ENCODE data around the gene FIGN.

Gene FIGN

GRCh38 chr2:163602196-163602595 is 133.6 kb downstream of the FIGN start:
- FAIRE-seq (no peak), DNase-seq (ENCODE audit: insufficient read length) (no peak)
- no peak for TF ChIP-seq TAF1 (IDR thresholded peaks at IDR 0.05; ENCODE audit: borderline replicate concordance, low read depth, low read length)
- no peak for TF ChIP-seq POLR2AphosphoS5 (IDR thresholded peaks at IDR 0.05; ENCODE audit: low read depth, low read length)
- TF ChIP-seq POLR2A (IDR thresholded peaks at IDR 0.05; ENCODE audit: low read depth, low read length), result no peak

DNA sequence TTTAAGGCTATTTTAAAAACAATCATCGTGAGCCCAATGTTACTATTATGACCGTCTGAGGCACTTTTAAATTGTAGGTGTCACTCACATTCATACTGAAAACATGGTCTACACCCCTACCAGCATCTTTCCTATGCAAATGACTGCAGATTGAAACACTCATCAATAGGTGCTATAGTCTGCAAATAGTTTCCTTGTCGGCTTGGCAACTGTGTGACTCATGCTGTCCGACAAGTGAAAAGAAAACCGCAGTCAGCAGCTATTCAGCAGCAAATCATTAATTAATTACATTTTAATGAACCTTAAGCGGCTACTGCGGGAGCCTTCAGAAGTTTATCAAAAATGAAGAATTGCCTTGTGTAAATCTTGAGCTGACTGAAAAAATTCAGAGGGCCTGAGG is 134.4 kb downstream of the FIGN start:
- DNase-seq (ENCODE audit: insufficient read length) (no peak), FAIRE-seq (no peak)

DNA sequence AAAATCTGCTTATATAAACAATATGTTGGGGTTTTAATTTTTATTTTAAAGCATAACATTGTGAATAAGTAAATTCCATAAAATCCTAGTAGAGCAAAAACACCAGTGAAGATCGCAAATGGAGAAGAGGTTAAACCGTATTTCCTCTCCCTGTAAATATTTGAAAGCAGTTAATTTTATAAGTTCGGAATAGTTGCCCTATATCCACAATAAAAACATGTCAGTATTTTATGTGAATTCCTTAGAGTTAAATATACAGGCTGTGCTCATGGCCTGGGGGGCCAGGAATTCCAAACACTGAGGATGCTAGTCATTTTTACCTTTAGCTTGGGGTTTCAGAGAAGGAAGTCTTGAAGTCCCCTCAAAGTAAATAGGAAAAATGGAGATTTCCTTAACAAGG is 135.0 kb downstream of the FIGN start:
- FAIRE-seq, result no peak

More for the DNA sequence above, 134.4 kb downstream of the FIGN start:
- TF ChIP-seq POLR2A (IDR thresholded peaks at IDR 0.05; ENCODE audit: low read depth, low read length) (no peak), TAF1 (IDR thresholded peaks at IDR 0.05; ENCODE audit: borderline replicate concordance, low read depth, low read length) (no peak), POLR2AphosphoS5 (IDR thresholded peaks at IDR 0.05; ENCODE audit: low read depth, low read length) (no peak)

DNA sequence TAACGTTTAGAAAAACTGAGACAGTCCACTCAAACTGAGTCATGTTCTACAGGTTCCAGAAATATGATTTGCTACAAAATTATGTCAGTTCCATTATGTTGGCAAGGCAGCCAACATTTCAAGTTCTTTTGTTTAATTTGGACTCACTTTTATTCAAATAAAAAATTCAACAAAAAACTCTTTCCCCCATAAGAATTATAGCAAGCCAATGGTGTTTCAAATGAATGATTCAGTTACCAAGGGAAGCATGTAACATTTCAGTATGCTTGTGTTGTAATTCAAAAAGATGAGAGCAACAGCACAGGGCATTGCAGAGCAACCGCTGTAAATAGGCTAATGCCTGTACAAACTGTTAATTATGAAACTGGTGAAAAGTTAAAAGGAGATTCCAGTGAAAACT is 140.8 kb downstream of the FIGN start:
- DNase-seq (ENCODE audit: insufficient read length) (no peak), FAIRE-seq (no peak)
- TF ChIP-seq TAF1 (IDR thresholded peaks at IDR 0.05; ENCODE audit: borderline replicate concordance, low read depth, low read length), result no peak
- no peak for TF ChIP-seq POLR2AphosphoS5 (IDR thresholded peaks at IDR 0.05; ENCODE audit: low read depth, low read length)
- TF ChIP-seq POLR2A (IDR thresholded peaks at IDR 0.05; ENCODE audit: low read depth, low read length), result no peak

More for the DNA sequence above, 135.0 kb downstream of the FIGN start:
- TF ChIP-seq POLR2AphosphoS5 (IDR thresholded peaks at IDR 0.05; ENCODE audit: low read depth, low read length), result no peak
- TF ChIP-seq POLR2A (IDR thresholded peaks at IDR 0.05; ENCODE audit: low read depth, low read length), result no peak
- TF ChIP-seq TAF1 (IDR thresholded peaks at IDR 0.05; ENCODE audit: borderline replicate concordance, low read depth, low read length), result no peak
- DNase-seq (ENCODE audit: insufficient read length), result no peak

DNA sequence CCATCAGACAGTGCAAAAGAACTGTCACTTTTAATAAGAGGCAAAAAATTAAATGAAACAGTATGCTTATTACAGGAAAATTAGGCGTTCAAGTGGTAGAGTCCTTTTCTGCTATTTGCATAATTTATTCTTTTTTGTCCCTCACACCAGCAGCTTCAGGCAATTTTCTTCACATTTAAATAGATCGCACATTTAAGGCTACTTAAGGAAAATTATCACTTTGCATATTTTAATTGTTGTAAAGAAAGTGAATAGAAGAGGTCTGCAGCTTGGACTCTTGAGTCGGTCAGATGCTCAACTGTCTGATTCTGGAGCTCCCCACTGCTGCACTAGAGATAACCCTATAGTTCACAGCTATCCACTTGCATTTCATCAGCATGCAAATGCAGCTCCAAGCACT is 141.3 kb downstream of the FIGN start:
- DNase-seq (ENCODE audit: insufficient read length), result no peak
- TF ChIP-seq POLR2AphosphoS5 (IDR thresholded peaks at IDR 0.05; ENCODE audit: low read depth, low read length) (no peak), POLR2A (IDR thresholded peaks at IDR 0.05; ENCODE audit: low read depth, low read length) (no peak), TAF1 (IDR thresholded peaks at IDR 0.05; ENCODE audit: borderline replicate concordance, low read depth, low read length) (no peak)
- no peak for FAIRE-seq

GRCh38 chr2:163593982-163594381 is 141.8 kb downstream of the FIGN start:
- FAIRE-seq (no peak), DNase-seq (ENCODE audit: insufficient read length) (no peak)
- TF ChIP-seq POLR2AphosphoS5 (IDR thresholded peaks at IDR 0.05; ENCODE audit: low read depth, low read length) (no peak), TAF1 (IDR thresholded peaks at IDR 0.05; ENCODE audit: borderline replicate concordance, low read depth, low read length) (no peak), POLR2A (IDR thresholded peaks at IDR 0.05; ENCODE audit: low read depth, low read length) (no peak)

- FAIRE-seq (no peak), DNase-seq (ENCODE audit: insufficient read length) (no peak)
- no peak for TF ChIP-seq POLR2A (IDR thresholded peaks at IDR 0.05; ENCODE audit: low read depth, low read length)
- TF ChIP-seq POLR2AphosphoS5 (IDR thresholded peaks at IDR 0.05; ENCODE audit: low read depth, low read length), result no peak
- no peak for TF ChIP-seq TAF1 (IDR thresholded peaks at IDR 0.05; ENCODE audit: borderline replicate concordance, low read depth, low read length)
These were observed 142.7 kb downstream of the FIGN start for GRCh38 chr2:163592954-163593622.

GRCh38 chr2:163591461-163591860 is 144.3 kb downstream of the FIGN start:
- FAIRE-seq, result no peak
- DNase-seq (ENCODE audit: insufficient read length), result no peak
- TF ChIP-seq TAF1 (IDR thresholded peaks at IDR 0.05; ENCODE audit: borderline replicate concordance, low read depth, low read length), result no peak
- TF ChIP-seq POLR2AphosphoS5 (IDR thresholded peaks at IDR 0.05; ENCODE audit: low read depth, low read length), result no peak
- TF ChIP-seq POLR2A (IDR thresholded peaks at IDR 0.05; ENCODE audit: low read depth, low read length), result no peak

DNA sequence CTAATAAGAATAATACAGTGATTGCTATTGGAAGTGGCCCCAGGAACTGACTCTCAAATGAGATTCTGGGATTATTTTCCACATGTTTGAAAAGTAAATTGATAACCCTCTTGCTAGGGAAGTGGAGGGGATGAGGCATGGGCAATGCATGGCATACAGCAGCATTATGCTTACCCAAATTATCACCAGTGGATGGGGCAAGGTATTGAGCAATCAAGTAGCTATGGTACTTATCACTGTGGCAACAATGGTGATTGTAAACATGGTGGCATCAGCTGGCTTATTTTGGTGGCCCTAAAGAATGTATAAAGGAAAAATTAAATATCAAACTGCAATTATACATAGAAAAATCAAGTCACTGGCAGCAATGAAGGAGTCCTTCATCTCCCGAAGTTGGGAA is 155.1 kb downstream of the FIGN start:
- FAIRE-seq (no peak), DNase-seq (ENCODE audit: insufficient read length) (no peak)
- no peak for TF ChIP-seq POLR2AphosphoS5 (IDR thresholded peaks at IDR 0.05; ENCODE audit: low read depth, low read length)

- no peak for DNase-seq (ENCODE audit: insufficient read length)
- FAIRE-seq, result no peak
- no peak for TF ChIP-seq TAF1 (IDR thresholded peaks at IDR 0.05; ENCODE audit: borderline replicate concordance, low read depth, low read length)
- TF ChIP-seq POLR2A (IDR thresholded peaks at IDR 0.05; ENCODE audit: low read depth, low read length), result no peak
- no peak for TF ChIP-seq POLR2AphosphoS5 (IDR thresholded peaks at IDR 0.05; ENCODE audit: low read depth, low read length)
These were observed 161.5 kb downstream of the FIGN start for GRCh38 chr2:163574309-163574708.

DNA sequence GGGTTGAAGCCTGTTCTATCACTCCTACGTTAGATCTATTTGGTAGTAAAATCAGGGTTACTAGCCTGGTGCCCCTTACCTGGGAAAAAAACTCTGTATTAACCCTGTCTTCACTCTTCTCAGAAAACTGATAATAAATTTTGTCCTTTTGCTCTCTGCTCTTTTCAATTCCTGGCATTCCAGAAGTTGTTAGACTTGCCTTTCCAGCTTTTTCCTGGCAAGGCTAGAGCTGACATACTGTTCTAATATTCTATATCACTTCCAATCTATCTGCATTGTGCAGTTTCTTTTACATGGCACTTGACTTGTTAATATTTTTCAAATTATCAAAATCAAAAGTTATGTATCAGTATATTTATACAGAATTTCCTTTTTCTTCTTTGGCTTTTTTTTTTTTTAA is 162.2 kb downstream of the FIGN start:
- no peak for TF ChIP-seq TAF1 (IDR thresholded peaks at IDR 0.05; ENCODE audit: borderline replicate concordance, low read depth, low read length)
- no peak for DNase-seq (ENCODE audit: insufficient read length)
- no peak for FAIRE-seq

GRCh38 chr2:163572850-163573249 is 163.0 kb downstream of the FIGN start:
- DNase-seq (ENCODE audit: insufficient read length), result no peak
- no peak for FAIRE-seq
- no peak for TF ChIP-seq TAF1 (IDR thresholded peaks at IDR 0.05; ENCODE audit: borderline replicate concordance, low read depth, low read length)
- no peak for TF ChIP-seq POLR2A (IDR thresholded peaks at IDR 0.05; ENCODE audit: low read depth, low read length)
- TF ChIP-seq POLR2AphosphoS5 (IDR thresholded peaks at IDR 0.05; ENCODE audit: low read depth, low read length), result no peak

Data from GM12892 (cell line).